MM.1S (cell line): Measurements from ENCODE around the gene SERP2.

ENCODE experiments used
- DNase-seq: peaks from one replicate; pipeline ENCODE4 v3.0.0-alpha.2; 2015
- H2AFZ ChIP-seq: fragments of 300-600 bp; sonication (generic); 2 replicates; pipeline ENCODE4 v1.6.0; 2016; ENCODE audit warnings: antibody characterized with exemption, low read length
- H3F3A ChIP-seq: fragments of 300-600 bp; sonication (generic); 2 replicates; pipeline ENCODE4 v1.6.1; 2016; ENCODE audit warnings: mild to moderate bottlenecking, antibody characterized with exemption, low read length, moderate library complexity, mixed read lengths; ENCODE audit not compliant: insufficient read depth
- H3K27ac ChIP-seq: fragments of 300-600 bp; sonication (generic); 2 replicates; pipeline ENCODE4 v1.5.1; 2016; ENCODE audit warnings: mild to moderate bottlenecking, low read length
- H3K27me3 ChIP-seq: fragments of 300-600 bp; sonication (generic); replicated peaks from 2 replicates; pipeline ENCODE4 v1.6.0; 2016; ENCODE audit warnings: low read length; ENCODE audit not compliant: insufficient read depth
- H3K36me3 ChIP-seq: fragments of 300-600 bp; sonication (generic); replicated peaks from 2 replicates; pipeline ENCODE4 v1.6.1; 2016; ENCODE audit warnings: mild to moderate bottlenecking, low read length, mixed read lengths; ENCODE audit not compliant: insufficient read depth
- H3K4me1 ChIP-seq: fragments of 300-600 bp; sonication (generic); 2 replicates; pipeline ENCODE4 v1.6.1; 2016; ENCODE audit warnings: low read length, mixed read lengths
- H3K4me2 ChIP-seq: fragments of 300-600 bp; sonication (generic); 2 replicates; pipeline ENCODE4 v1.6.0; 2016; ENCODE audit warnings: low read depth, low read length
- H3K4me3 ChIP-seq: fragments of 300-600 bp; sonication (generic); 2 replicates; pipeline ENCODE4 v1.5.1; 2016; ENCODE audit warnings: low read length, mixed read lengths
- H3K79me2 ChIP-seq: fragments of 300-600 bp; sonication (generic); 2 replicates; pipeline ENCODE4 v1.6.1; 2016; ENCODE audit warnings: mixed run types, low read length, mixed read lengths
- H3K9ac ChIP-seq: fragments of 300-600 bp; sonication (generic); 2 replicates; pipeline ENCODE4 v1.6.1; 2016; ENCODE audit warnings: low read length, mixed read lengths
- H3K9me2 ChIP-seq: fragments of 300-600 bp; sonication (generic); replicated peaks from 2 replicates; pipeline ENCODE4 v1.6.1; 2016; ENCODE audit warnings: mild to moderate bottlenecking, low read length, mixed read lengths; ENCODE audit not compliant: insufficient read depth
- H3K9me3 ChIP-seq: fragments of 300-600 bp; sonication (generic); replicated peaks from 2 replicates; pipeline ENCODE4 v1.6.1; 2016; ENCODE audit warnings: mild to moderate bottlenecking, low read length, mixed read lengths; ENCODE audit not compliant: insufficient read depth
- H4K20me1 ChIP-seq: fragments of 300-600 bp; sonication (generic); 2 replicates; pipeline ENCODE4 v1.6.1; 2016; ENCODE audit warnings: mild to moderate bottlenecking, low read length, moderate library complexity, mixed read lengths; ENCODE audit not compliant: insufficient read depth
- CTCF ChIP-seq: fragments of 300-600 bp; sonication (generic); IDR thresholded peaks from 2 replicates; pipeline ENCODE4 v1.5.1; 2016; ENCODE audit warnings: antibody characterized with exemption, low read length, mixed read lengths
- EZH2 ChIP-seq: fragments of 300-600 bp; sonication (generic); optimal IDR thresholded peaks from 2 replicates; pipeline ENCODE3; 2017; ENCODE audit warnings: low read depth, mild to moderate bottlenecking, antibody characterized with exemption, low read length, mixed read lengths
- EZH2phosphoT487 ChIP-seq: fragments of 300-600 bp; sonication (generic); IDR thresholded peaks from 2 replicates; pipeline ENCODE4 v1.6.1; 2018; ENCODE audit warnings: antibody characterized with exemption, low read length

SERP2 gene

GRCh38 chr13:44386913-44387556, 13.4 kb downstream of the SERP2 start:
- no peak overlapping the region for H3K9ac ChIP-seq
- H4K20me1 ChIP-seq = no peaks in the 10 kb centered on the region
- no peaks in the 10 kb centered on the region for H3K4me1 ChIP-seq
- H3K4me3 ChIP-seq = no peak overlapping the region
- no peak overlapping the region for H3K27ac ChIP-seq
- no peaks in the 10 kb centered on the region for H3F3A ChIP-seq
- no peaks in the 10 kb centered on the region for H3K79me2 ChIP-seq
- H2AFZ ChIP-seq = no peak overlapping the region
- H3K27me3 ChIP-seq = no peaks in the 10 kb centered on the region
- H3K9me2 ChIP-seq = no peaks in the 10 kb centered on the region
- H3K4me2 ChIP-seq = no peak overlapping the region
- no peaks in the 10 kb centered on the region for H3K36me3 ChIP-seq
- no peak for DNase-seq
- no peaks in the 10 kb centered on the region for H3K9me3 ChIP-seq
- TF ChIP-seq CTCF = no peak
- no peak for TF ChIP-seq EZH2
- TF ChIP-seq EZH2phosphoT487 = no peak

- H3K9me3 ChIP-seq = no peaks in the 10 kb centered on the region
- H4K20me1 ChIP-seq = no peaks in the 10 kb centered on the region
- H3K9me2 ChIP-seq = no peaks in the 10 kb centered on the region
- H3K79me2 ChIP-seq = no peaks in the 10 kb centered on the region
- no peak for DNase-seq
- H3K4me2 ChIP-seq = no peak overlapping the region
- H3K36me3 ChIP-seq = no peaks in the 10 kb centered on the region
- H3K4me3 ChIP-seq = no peak overlapping the region
- TF ChIP-seq CTCF (no peak), EZH2phosphoT487 (no peak), EZH2 (no peak)
- no peak overlapping the region for H3K9ac ChIP-seq
- no peaks in the 10 kb centered on the region for H3K4me1 ChIP-seq
- no peaks in the 10 kb centered on the region for H3F3A ChIP-seq
- H3K27ac ChIP-seq = no peak overlapping the region
- H2AFZ ChIP-seq = no peak overlapping the region
- H3K27me3 ChIP-seq = no peaks in the 10 kb centered on the region
Measured at GRCh38 chr13:44388427-44389059, 14.9 kb downstream of the SERP2 start.

- no peak overlapping the region for H3K27ac ChIP-seq
Measured at GRCh38 chr13:44389060-44389666, 15.5 kb downstream of the SERP2 start.

More at GRCh38 chr13:44389060-44389666, 15.5 kb downstream of the SERP2 start:
- Histone ChIP-seq H3K9me3 (no peaks in the 10 kb centered on the region), H4K20me1 (no peaks in the 10 kb centered on the region), H3F3A (no peaks in the 10 kb centered on the region), H3K9me2 (no peaks in the 10 kb centered on the region), H3K9ac (no peak overlapping the region), H3K4me2 (no peak overlapping the region), H2AFZ (no peak overlapping the region), H3K4me1 (no peaks in the 10 kb centered on the region), H3K79me2 (no peaks in the 10 kb centered on the region), H3K36me3 (no peaks in the 10 kb centered on the region), H3K27me3 (no peaks in the 10 kb centered on the region), H3K4me3 (no peak overlapping the region)
- DNase-seq = no peak
- TF ChIP-seq CTCF (no peak), EZH2 (no peak)
